SK-N-SH (cell line): ENCODE results near the gene PNKD.

Experiments
- EP300 ChIP-seq, 2 experiments: IDR thresholded peaks; 2 replicates each; pipeline versions ENCODE4 v1.4.0 to v1.6.1; 2012; ENCODE audit warnings: borderline replicate concordance in 1 of 2, low read depth in 1 of 2, low read length in 1 of 2
- EZH2phosphoT487 ChIP-seq: fragments of 200-600 bp; sonication (generic); IDR thresholded peaks from 2 replicates; pipeline ENCODE4 v1.6.1; 2017; ENCODE audit warnings: low read depth, mixed run types, mild to moderate bottlenecking, antibody characterized with exemption, moderate library complexity, borderline replicate concordance
- NRF1 ChIP-seq: IDR thresholded peaks from 2 replicates; pipeline ENCODE4 v1.6.1; 2012; ENCODE audit warnings: low read depth, mild to moderate bottlenecking, low read length
- POLR2AphosphoS5 ChIP-seq: IDR thresholded peaks from 2 replicates; pipeline ENCODE4 v1.6.1; 2012; ENCODE audit warnings: low read depth, low read length
- SMC3 ChIP-seq: IDR thresholded peaks from 2 replicates; pipeline ENCODE4 v1.6.1; 2012; ENCODE audit warnings: low read depth, low read length, improper control_type of control experiment
- TCF12 ChIP-seq: IDR thresholded peaks from 2 replicates; pipeline ENCODE4 v1.4.0; 2012
- YY1 ChIP-seq: IDR thresholded peaks from 2 replicates; pipeline ENCODE4 v1.4.0; 2012; ENCODE audit warnings: low read depth, mild to moderate bottlenecking
- TF ChIP-seq, protein P1 (sequence below): fragments of 200-600 bp; sonication (generic); IDR thresholded peaks from 2 replicates; pipeline ENCODE4 v1.6.1; 2017; ENCODE audit warnings: antibody characterized with exemption, mild to moderate bottlenecking, moderate library complexity
- TF ChIP-seq, protein P2 (sequence below): IDR thresholded peaks from 2 replicates; pipeline ENCODE4 v1.4.0; 2012; ENCODE audit warnings: low read depth, borderline replicate concordance
- TF ChIP-seq, protein P3 (sequence below): IDR thresholded peaks from 2 replicates; pipeline ENCODE4 v1.4.0; 2012; ENCODE audit warnings: low read depth

DNA sequence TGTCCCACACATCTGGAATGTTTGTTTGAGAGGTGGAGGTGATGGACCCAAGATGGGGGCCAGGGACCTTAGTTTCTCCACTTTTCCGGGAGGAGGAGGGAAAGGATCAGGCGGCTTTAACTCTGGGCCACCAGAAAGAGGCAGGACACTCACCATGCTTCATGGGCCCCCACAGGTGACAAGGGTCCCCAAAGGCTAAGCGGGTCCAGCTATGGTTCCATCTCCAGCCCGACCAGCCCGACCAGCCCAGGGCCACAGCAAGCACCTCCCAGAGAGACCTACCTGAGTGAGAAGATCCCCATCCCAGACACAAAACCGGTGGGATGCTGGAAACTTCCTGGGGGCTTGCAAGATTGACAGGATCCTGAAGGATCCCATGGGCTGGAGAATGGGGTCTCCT is 112.5 kb downstream of the PNKD start:
- TF ChIP-seq, protein P1, sequence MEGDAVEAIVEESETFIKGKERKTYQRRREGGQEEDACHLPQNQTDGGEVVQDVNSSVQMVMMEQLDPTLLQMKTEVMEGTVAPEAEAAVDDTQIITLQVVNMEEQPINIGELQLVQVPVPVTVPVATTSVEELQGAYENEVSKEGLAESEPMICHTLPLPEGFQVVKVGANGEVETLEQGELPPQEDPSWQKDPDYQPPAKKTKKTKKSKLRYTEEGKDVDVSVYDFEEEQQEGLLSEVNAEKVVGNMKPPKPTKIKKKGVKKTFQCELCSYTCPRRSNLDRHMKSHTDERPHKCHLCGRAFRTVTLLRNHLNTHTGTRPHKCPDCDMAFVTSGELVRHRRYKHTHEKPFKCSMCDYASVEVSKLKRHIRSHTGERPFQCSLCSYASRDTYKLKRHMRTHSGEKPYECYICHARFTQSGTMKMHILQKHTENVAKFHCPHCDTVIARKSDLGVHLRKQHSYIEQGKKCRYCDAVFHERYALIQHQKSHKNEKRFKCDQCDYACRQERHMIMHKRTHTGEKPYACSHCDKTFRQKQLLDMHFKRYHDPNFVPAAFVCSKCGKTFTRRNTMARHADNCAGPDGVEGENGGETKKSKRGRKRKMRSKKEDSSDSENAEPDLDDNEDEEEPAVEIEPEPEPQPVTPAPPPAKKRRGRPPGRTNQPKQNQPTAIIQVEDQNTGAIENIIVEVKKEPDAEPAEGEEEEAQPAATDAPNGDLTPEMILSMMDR: no peak
- TF ChIP-seq TCF12: no peak
- TF ChIP-seq POLR2AphosphoS5: no peak
- no peak for TF ChIP-seq YY1
- TF ChIP-seq, protein P2, sequence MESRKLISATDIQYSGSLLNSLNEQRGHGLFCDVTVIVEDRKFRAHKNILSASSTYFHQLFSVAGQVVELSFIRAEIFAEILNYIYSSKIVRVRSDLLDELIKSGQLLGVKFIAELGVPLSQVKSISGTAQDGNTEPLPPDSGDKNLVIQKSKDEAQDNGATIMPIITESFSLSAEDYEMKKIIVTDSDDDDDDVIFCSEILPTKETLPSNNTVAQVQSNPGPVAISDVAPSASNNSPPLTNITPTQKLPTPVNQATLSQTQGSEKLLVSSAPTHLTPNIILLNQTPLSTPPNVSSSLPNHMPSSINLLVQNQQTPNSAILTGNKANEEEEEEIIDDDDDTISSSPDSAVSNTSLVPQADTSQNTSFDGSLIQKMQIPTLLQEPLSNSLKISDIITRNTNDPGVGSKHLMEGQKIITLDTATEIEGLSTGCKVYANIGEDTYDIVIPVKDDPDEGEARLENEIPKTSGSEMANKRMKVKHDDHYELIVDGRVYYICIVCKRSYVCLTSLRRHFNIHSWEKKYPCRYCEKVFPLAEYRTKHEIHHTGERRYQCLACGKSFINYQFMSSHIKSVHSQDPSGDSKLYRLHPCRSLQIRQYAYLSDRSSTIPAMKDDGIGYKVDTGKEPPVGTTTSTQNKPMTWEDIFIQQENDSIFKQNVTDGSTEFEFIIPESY: no peak
- TF ChIP-seq, protein P3, sequence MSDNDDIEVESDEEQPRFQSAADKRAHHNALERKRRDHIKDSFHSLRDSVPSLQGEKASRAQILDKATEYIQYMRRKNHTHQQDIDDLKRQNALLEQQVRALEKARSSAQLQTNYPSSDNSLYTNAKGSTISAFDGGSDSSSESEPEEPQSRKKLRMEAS: no peak
- TF ChIP-seq EP300 (IDR thresholded peaks at IDR 0.05; ENCODE audit: borderline replicate concordance in 1 of 2, low read depth in 1 of 2, low read length in 1 of 2): no peak
- TF ChIP-seq SMC3: no peak
- no peak for TF ChIP-seq NRF1
- TF ChIP-seq EZH2phosphoT487: no peak
